Esophagus muscularis mucosa (tissue), 4 donors: ENCODE results near the gene AIPL1.

Experiments used
- CTCF ChIP-seq, 3 experiments: fragments of 200-600 bp in 2 of 3; fragments of 450-650 bp in 1 of 3; sonication (generic) in 2 of 3; IDR thresholded peaks; one replicate each; pipeline ENCODE4 v1.5.1; 2017 to 2019; ENCODE audit warnings: antibody characterized with exemption in 3 of 3, mild to moderate bottlenecking in 2 of 3, moderate library complexity in 1 of 3
- EP300 ChIP-seq: sonication (generic); formaldehyde crosslinking; IDR thresholded peaks from one replicate; pipeline ENCODE4 v1.6.1; 2017; ENCODE audit warnings: antibody characterized with exemption
- POLR2A ChIP-seq: fragments of 450-650 bp; IDR thresholded peaks from one replicate; pipeline ENCODE4 v1.6.1; 2017; ENCODE audit warnings: antibody characterized with exemption, moderate library complexity, mild to moderate bottlenecking, low read depth
- POLR2AphosphoS5 ChIP-seq, 2 donors: sonication (generic); formaldehyde crosslinking; IDR thresholded peaks; one replicate each; pipeline ENCODE4 v1.6.1; 2017; ENCODE audit warnings: antibody characterized with exemption in 2 of 2

GRCh38 chr17:6429266-6429665 is 5.7 kb downstream of the AIPL1 start:
- no peak for TF ChIP-seq CTCF (IDR thresholded peaks at IDR 0.05)
- no peak for TF ChIP-seq POLR2A
- TF ChIP-seq POLR2AphosphoS5 (IDR thresholded peaks at IDR 0.05) = no peak
- no peak for TF ChIP-seq EP300
